HepG2 (cell line): ENCODE measurements around the gene PRR12. TPM values are rescaled to one million over a fixed set of nuclear protein-coding genes. Genes with fewer than 3 reads are reported as not detected.

Experiments
- MATR3 ChIP-seq: sonication (generic); formaldehyde crosslinking; IDR thresholded peaks from 2 replicates; pipeline ENCODE4 v1.4.0; 2020; ENCODE audit warnings: missing genetic modification reagents
- ONECUT2 ChIP-seq: sonication (generic); formaldehyde crosslinking; IDR thresholded peaks from 2 replicates; pipeline ENCODE4 v1.4.0; 2020; ENCODE audit warnings: missing genetic modification reagents
- ZBTB38 ChIP-seq: sonication (generic); formaldehyde crosslinking; IDR thresholded peaks from 2 replicates; pipeline ENCODE4 v1.5.1; 2020; ENCODE audit warnings: mild to moderate bottlenecking, missing genetic modification reagents
- ZNF10 ChIP-seq: sonication (generic); formaldehyde crosslinking; IDR thresholded peaks from 2 replicates; pipeline ENCODE4 v1.4.0; 2020; ENCODE audit warnings: mild to moderate bottlenecking, low read depth, missing genetic modification reagents, borderline replicate concordance
- ZNF564 ChIP-seq: sonication (generic); formaldehyde crosslinking; IDR thresholded peaks from 2 replicates; pipeline ENCODE4 v1.8.1; 2023; ENCODE audit warnings: mild to moderate bottlenecking, missing genetic modification reagents
- ZNF891 ChIP-seq: sonication (generic); formaldehyde crosslinking; IDR thresholded peaks from 2 replicates; pipeline ENCODE4 v1.5.0; 2020; ENCODE audit warnings: mild to moderate bottlenecking, missing genetic modification reagents
- polyA plus RNA-seq, 8 experiments: library from polyadenylated mRNA; depleted of rRNA in 3 of 8; stranded (reverse) in 7 of 8; unstranded in 1 of 8; fragments of >200 nt; fragmentation: Illumina TruSeq in 4 of 8; extraction: Trizol in 4 of 8; gene quantifications; 2 replicates each; pipeline versions ENCODE4 v1.2.1 to v1.2.3, GENCODE V29; 2011 to 2016; ENCODE audit warnings: low read depth in 4 of 8, missing spikeins in 1 of 8, mixed read lengths in 1 of 8; ENCODE audit not compliant: insufficient read depth in 1 of 8
- total RNA-seq, 5 experiments: library from RNA; depleted of rRNA; stranded (reverse); fragments of >200 nt; fragmentation: Illumina TruSeq; extraction: Trizol; gene quantifications; 2 replicates each; pipeline ENCODE4 v1.2.3, GENCODE V29; 2016; ENCODE audit warnings: low read depth in 1 of 5
- TF ChIP-seq, protein P1 (sequence below), 2 experiments: fragments of 450-650 bp in 1 of 2; sonication (generic) in 1 of 2; formaldehyde crosslinking in 1 of 2; IDR thresholded peaks; 2 replicates each; pipeline versions ENCODE4 v1.6.1 to v1.8.0; 2016 to 2022; ENCODE audit warnings: antibody characterized with exemption in 1 of 2, mild to moderate bottlenecking in 1 of 2, missing genetic modification reagents in 1 of 2
- TF ChIP-seq, protein P2 (sequence below): sonication (generic); formaldehyde crosslinking; IDR thresholded peaks from 2 replicates; pipeline ENCODE4 v1.4.0; 2020; ENCODE audit warnings: missing genetic modification reagents
- TF ChIP-seq, protein P3 (sequence below): sonication (generic); formaldehyde crosslinking; IDR thresholded peaks from 2 replicates; pipeline ENCODE4 v1.5.0; 2020; ENCODE audit warnings: mild to moderate bottlenecking, missing genetic modification reagents, moderate library complexity
- TF ChIP-seq, protein P4 (sequence below): sonication (generic); formaldehyde crosslinking; IDR thresholded peaks from 2 replicates; pipeline ENCODE4 v1.5.1; 2020; ENCODE audit warnings: mild to moderate bottlenecking, missing genetic modification reagents, borderline replicate concordance

Gene PRR12
- total and polyA plus RNA-seq, 2 of the 13 experiments (the other 11 are each of a cell fraction or from before 2014, with no cell fraction given) = 0.62 to 1.5 TPM

DNA sequence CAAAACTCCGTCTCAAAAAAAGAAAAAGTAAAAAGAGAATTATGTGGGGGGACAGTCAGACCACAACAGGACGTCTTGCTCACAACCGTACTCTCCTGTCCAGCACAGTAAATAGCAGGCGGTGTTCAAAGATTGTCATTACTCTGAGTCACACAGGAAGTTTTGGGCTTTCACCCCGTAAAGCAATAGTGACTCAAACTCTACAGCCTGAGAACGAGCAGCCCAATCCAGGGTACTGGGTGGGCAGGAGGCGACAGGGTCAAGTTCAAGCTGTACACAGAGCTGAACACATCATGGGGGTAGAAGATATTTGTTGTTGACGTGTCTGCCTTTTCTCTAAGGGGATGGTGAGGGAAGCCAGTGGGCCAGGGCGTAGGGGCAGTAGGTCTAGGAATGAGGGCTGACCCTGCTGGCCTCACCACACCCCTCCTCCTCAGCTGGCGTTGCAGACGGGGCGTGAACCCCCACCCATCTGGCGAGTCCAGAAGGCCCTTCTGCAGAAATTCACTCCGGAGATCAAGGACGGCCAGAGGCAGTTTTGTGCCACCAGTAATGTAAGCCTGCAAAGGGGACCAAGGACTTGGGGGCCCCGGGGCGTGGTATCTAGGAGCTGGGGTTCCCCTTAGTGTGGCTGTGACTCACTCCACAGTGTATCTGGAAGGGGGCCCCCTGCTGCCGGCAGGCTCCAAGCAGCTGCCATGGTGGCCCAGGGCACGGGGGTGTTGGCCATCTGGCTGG, 23.3 kb downstream of the PRR12 start (continued):
- TF ChIP-seq, protein P1, sequence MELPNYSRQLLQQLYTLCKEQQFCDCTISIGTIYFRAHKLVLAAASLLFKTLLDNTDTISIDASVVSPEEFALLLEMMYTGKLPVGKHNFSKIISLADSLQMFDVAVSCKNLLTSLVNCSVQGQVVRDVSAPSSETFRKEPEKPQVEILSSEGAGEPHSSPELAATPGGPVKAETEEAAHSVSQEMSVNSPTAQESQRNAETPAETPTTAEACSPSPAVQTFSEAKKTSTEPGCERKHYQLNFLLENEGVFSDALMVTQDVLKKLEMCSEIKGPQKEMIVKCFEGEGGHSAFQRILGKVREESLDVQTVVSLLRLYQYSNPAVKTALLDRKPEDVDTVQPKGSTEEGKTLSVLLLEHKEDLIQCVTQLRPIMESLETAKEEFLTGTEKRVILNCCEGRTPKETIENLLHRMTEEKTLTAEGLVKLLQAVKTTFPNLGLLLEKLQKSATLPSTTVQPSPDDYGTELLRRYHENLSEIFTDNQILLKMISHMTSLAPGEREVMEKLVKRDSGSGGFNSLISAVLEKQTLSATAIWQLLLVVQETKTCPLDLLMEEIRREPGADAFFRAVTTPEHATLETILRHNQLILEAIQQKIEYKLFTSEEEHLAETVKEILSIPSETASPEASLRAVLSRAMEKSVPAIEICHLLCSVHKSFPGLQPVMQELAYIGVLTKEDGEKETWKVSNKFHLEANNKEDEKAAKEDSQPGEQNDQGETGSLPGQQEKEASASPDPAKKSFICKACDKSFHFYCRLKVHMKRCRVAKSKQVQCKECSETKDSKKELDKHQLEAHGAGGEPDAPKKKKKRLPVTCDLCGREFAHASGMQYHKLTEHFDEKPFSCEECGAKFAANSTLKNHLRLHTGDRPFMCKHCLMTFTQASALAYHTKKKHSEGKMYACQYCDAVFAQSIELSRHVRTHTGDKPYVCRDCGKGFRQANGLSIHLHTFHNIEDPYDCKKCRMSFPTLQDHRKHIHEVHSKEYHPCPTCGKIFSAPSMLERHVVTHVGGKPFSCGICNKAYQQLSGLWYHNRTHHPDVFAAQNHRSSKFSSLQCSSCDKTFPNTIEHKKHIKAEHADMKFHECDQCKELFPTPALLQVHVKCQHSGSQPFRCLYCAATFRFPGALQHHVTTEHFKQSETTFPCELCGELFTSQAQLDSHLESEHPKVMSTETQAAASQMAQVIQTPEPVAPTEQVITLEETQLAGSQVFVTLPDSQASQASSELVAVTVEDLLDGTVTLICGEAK (IDR thresholded peaks at IDR 0.05) = no peak
- TF ChIP-seq, protein P1 (CRISPR knock-in tag; IDR thresholded peaks at IDR 0.05) = no peak
- TF ChIP-seq, protein P2, sequence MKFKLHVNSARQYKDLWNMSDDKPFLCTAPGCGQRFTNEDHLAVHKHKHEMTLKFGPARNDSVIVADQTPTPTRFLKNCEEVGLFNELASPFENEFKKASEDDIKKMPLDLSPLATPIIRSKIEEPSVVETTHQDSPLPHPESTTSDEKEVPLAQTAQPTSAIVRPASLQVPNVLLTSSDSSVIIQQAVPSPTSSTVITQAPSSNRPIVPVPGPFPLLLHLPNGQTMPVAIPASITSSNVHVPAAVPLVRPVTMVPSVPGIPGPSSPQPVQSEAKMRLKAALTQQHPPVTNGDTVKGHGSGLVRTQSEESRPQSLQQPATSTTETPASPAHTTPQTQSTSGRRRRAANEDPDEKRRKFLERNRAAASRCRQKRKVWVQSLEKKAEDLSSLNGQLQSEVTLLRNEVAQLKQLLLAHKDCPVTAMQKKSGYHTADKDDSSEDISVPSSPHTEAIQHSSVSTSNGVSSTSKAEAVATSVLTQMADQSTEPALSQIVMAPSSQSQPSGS (CRISPR knock-in tag) = no peak
- no peak for TF ChIP-seq ONECUT2 (CRISPR knock-in tag)
- TF ChIP-seq, protein P3, sequence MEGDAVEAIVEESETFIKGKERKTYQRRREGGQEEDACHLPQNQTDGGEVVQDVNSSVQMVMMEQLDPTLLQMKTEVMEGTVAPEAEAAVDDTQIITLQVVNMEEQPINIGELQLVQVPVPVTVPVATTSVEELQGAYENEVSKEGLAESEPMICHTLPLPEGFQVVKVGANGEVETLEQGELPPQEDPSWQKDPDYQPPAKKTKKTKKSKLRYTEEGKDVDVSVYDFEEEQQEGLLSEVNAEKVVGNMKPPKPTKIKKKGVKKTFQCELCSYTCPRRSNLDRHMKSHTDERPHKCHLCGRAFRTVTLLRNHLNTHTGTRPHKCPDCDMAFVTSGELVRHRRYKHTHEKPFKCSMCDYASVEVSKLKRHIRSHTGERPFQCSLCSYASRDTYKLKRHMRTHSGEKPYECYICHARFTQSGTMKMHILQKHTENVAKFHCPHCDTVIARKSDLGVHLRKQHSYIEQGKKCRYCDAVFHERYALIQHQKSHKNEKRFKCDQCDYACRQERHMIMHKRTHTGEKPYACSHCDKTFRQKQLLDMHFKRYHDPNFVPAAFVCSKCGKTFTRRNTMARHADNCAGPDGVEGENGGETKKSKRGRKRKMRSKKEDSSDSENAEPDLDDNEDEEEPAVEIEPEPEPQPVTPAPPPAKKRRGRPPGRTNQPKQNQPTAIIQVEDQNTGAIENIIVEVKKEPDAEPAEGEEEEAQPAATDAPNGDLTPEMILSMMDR (CRISPR knock-in tag) = no peak
- TF ChIP-seq ZNF10 = no peak
- TF ChIP-seq ZNF564 (CRISPR knock-in tag) = no peak
- TF ChIP-seq, protein P4, sequence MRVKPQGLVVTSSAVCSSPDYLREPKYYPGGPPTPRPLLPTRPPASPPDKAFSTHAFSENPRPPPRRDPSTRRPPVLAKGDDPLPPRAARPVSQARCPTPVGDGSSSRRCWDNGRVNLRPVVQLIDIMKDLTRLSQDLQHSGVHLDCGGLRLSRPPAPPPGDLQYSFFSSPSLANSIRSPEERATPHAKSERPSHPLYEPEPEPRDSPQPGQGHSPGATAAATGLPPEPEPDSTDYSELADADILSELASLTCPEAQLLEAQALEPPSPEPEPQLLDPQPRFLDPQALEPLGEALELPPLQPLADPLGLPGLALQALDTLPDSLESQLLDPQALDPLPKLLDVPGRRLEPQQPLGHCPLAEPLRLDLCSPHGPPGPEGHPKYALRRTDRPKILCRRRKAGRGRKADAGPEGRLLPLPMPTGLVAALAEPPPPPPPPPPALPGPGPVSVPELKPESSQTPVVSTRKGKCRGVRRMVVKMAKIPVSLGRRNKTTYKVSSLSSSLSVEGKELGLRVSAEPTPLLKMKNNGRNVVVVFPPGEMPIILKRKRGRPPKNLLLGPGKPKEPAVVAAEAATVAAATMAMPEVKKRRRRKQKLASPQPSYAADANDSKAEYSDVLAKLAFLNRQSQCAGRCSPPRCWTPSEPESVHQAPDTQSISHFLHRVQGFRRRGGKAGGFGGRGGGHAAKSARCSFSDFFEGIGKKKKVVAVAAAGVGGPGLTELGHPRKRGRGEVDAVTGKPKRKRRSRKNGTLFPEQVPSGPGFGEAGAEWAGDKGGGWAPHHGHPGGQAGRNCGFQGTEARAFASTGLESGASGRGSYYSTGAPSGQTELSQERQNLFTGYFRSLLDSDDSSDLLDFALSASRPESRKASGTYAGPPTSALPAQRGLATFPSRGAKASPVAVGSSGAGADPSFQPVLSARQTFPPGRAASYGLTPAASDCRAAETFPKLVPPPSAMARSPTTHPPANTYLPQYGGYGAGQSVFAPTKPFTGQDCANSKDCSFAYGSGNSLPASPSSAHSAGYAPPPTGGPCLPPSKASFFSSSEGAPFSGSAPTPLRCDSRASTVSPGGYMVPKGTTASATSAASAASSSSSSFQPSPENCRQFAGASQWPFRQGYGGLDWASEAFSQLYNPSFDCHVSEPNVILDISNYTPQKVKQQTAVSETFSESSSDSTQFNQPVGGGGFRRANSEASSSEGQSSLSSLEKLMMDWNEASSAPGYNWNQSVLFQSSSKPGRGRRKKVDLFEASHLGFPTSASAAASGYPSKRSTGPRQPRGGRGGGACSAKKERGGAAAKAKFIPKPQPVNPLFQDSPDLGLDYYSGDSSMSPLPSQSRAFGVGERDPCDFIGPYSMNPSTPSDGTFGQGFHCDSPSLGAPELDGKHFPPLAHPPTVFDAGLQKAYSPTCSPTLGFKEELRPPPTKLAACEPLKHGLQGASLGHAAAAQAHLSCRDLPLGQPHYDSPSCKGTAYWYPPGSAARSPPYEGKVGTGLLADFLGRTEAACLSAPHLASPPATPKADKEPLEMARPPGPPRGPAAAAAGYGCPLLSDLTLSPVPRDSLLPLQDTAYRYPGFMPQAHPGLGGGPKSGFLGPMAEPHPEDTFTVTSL (CRISPR knock-in tag) = no peak
- peak; percentile 81 for TF ChIP-seq ZBTB38
- TF ChIP-seq MATR3 (CRISPR knock-in tag) = no peak
- no peak for TF ChIP-seq ZNF891 (CRISPR knock-in tag)
